Activated CD4-positive, alpha-beta T cell treated with anti-CD3 and anti-CD28 coated beads, Interleukin-2, amount 50 U/mL, for 24 hours (primary cell): ENCODE measurements around the gene NRG2.

Experiments
- DNase-seq, 2 donors: peaks; one replicate each; pipeline ENCODE4 v3.0.0-alpha.2; 2020; ENCODE audit warnings: low read depth in 1 of 2, low spot score in 1 of 2

The NRG2 gene

GRCh38 chr5:139906661-139907060 is 136.4 kb downstream of the NRG2 start:
- DNase-seq, result no peak

- DNase-seq, result no peak
Measured at GRCh38 chr5:139904816-139905661, 138.1 kb downstream of the NRG2 start.

GRCh38 chr5:139904566-139904815 is 138.6 kb downstream of the NRG2 start:
- DNase-seq, result no peak

- DNase-seq, result no peak
Measured at GRCh38 chr5:139903795-139904565, 139.1 kb downstream of the NRG2 start.

- DNase-seq, result no peak
Measured at GRCh38 chr5:139903450-139903794, 139.7 kb downstream of the NRG2 start.

- no peak for DNase-seq
Measured at GRCh38 chr5:139901986-139902385, 141.1 kb downstream of the NRG2 start.

GRCh38 chr5:139901251-139901575 is 141.9 kb downstream of the NRG2 start:
- no peak for DNase-seq

- DNase-seq, result no peak
Measured at GRCh38 chr5:139900546-139901250, 142.4 kb downstream of the NRG2 start.

- no peak for DNase-seq
Measured at GRCh38 chr5:139898981-139899380, 144.1 kb downstream of the NRG2 start.

- no peak for DNase-seq
Measured at GRCh38 chr5:139897982-139898381, 145.1 kb downstream of the NRG2 start.

GRCh38 chr5:139897342-139897741 is 145.8 kb downstream of the NRG2 start:
- no peak for DNase-seq

GRCh38 chr5:139896718-139897117 is 146.4 kb downstream of the NRG2 start:
- no peak for DNase-seq

- DNase-seq, result no peak
Measured at GRCh38 chr5:139895647-139896046, 147.5 kb downstream of the NRG2 start.

- DNase-seq, result no peak
Measured at GRCh38 chr5:139895046-139895445, 148.1 kb downstream of the NRG2 start.

GRCh38 chr5:139893873-139894272 is 149.2 kb downstream of the NRG2 start:
- DNase-seq, result no peak

- DNase-seq, result no peak
Measured at GRCh38 chr5:139889410-139889809, 153.7 kb downstream of the NRG2 start.

GRCh38 chr5:139888370-139888769 is 154.7 kb downstream of the NRG2 start:
- no peak for DNase-seq

- DNase-seq, result no peak
Measured at GRCh38 chr5:139886213-139886612, 156.9 kb downstream of the NRG2 start.

GRCh38 chr5:139885857-139886208 is 157.3 kb downstream of the NRG2 start:
- no peak for DNase-seq

- DNase-seq, result no peak
Measured at GRCh38 chr5:139885172-139885856, 157.8 kb downstream of the NRG2 start.

GRCh38 chr5:139884734-139885133 is 158.4 kb downstream of the NRG2 start:
- DNase-seq, result no peak

- no peak for DNase-seq
Measured at GRCh38 chr5:139884144-139884543, 159.0 kb downstream of the NRG2 start.
